BJ (cell line): Measurements from ENCODE around the gene RPS10. TPM values are rescaled to one million over a fixed set of nuclear protein-coding genes. Genes with fewer than 3 reads are reported as not detected.

Experiments
- CTCF ChIA-PET: fragments of 350-600 bp; formaldehyde crosslinking; extraction: SDS; loops from one replicate; lab custom pipeline; 2021; ENCODE audit warnings: antibody characterized with exemption, inconsistent platforms; lab: Yijun Ruan, JAX
- POLR2A ChIA-PET: fragments of 300-600 bp; sonication (Branson Sonifier 250); formaldehyde crosslinking; extraction: SDS; loops from one replicate; lab custom pipeline; 2021; ENCODE audit warnings: antibody characterized with exemption; lab: Charles Lee
- DNase-seq: peaks from one replicate; pipeline ENCODE4 v3.0.0-alpha.2; 2011; ENCODE audit warnings: low read depth
- H3K27me3 ChIP-seq: 2 replicates; pipeline ENCODE4 v1.6.0; 2011; ENCODE audit warnings: low read length; ENCODE audit not compliant: control insufficient read depth, insufficient read depth
- H3K36me3 ChIP-seq: 2 replicates; pipeline ENCODE4 v1.5.1; 2011; ENCODE audit warnings: low read length; ENCODE audit not compliant: control insufficient read depth, insufficient read depth
- H3K4me3 ChIP-seq: 2 replicates; pipeline ENCODE4 v1.5.1; 2011; ENCODE audit warnings: low read depth, mild to moderate bottlenecking, control low read depth, low read length
- polyA plus RNA-seq: library from polyadenylated mRNA; depleted of rRNA; stranded (reverse); fragments of >200 nt; gene quantifications from 2 replicates; pipeline ENCODE4 v1.2.3, GENCODE V29; 2011
- TF ChIP-seq, protein P1 (sequence below): IDR thresholded peaks from 2 replicates; pipeline ENCODE4 v1.5.1; 2011; ENCODE audit warnings: low read depth, mild to moderate bottlenecking, control low read depth, inconsistent platforms, low read length, moderate library complexity; ENCODE audit not compliant: insufficient read depth

Gene RPS10
- polyA plus RNA-seq, 1 experiment, result 3,048 TPM

DNA sequence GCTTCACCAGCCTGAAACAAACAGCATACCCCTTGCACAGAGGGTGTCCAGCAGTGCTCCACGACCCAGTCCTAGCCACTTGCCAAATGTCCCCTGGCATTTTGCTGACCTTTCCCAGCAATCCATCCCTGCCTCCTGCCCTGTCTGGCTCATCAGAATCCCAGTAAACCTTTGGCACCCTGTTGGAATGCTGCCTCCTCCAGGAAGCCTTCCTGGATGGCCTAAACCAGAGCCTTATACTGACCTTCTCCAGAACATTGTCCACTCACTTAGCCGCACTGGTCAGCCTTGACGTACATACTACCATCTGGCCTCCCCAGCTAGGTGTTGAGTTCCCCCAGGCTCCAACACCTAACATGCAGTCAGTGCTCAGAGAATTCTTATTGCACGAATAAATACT is 38.0 kb upstream of the RPS10 start:
- DNase-seq, result no peak
- TF ChIP-seq, protein P1, sequence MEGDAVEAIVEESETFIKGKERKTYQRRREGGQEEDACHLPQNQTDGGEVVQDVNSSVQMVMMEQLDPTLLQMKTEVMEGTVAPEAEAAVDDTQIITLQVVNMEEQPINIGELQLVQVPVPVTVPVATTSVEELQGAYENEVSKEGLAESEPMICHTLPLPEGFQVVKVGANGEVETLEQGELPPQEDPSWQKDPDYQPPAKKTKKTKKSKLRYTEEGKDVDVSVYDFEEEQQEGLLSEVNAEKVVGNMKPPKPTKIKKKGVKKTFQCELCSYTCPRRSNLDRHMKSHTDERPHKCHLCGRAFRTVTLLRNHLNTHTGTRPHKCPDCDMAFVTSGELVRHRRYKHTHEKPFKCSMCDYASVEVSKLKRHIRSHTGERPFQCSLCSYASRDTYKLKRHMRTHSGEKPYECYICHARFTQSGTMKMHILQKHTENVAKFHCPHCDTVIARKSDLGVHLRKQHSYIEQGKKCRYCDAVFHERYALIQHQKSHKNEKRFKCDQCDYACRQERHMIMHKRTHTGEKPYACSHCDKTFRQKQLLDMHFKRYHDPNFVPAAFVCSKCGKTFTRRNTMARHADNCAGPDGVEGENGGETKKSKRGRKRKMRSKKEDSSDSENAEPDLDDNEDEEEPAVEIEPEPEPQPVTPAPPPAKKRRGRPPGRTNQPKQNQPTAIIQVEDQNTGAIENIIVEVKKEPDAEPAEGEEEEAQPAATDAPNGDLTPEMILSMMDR, result no peak
- POLR2A ChIA-PET, result no interaction called here
- H3K36me3 ChIP-seq, result no peaks in the 10 kb centered on the region
- CTCF ChIA-PET, result no interaction called here
- peaks cover 4% of the 10 kb centered on the region for H3K27me3 ChIP-seq
- no peak overlapping the region for H3K4me3 ChIP-seq

DNA sequence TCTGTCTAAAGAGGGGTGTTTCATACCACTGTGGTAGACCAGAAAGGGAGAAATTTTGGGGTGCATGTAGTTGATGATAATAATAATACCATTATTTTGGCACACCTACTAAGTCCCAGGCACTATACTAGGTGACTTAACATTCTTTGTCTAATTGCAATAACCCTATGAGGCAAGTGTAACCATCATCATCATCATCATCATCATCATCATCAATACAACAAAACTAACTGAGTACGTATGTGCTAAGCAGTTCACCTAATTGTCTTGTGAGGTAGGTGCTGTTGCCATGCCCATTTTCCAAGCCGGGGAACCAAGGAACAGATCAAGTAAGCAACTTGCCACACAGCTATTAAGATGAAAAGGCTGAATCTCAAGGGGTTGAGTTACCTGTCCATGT is 37.4 kb upstream of the RPS10 start:
- peaks cover 4% of the 10 kb centered on the region for H3K27me3 ChIP-seq
- no peak for DNase-seq
- ChIA-PET POLR2A (no interaction called here), CTCF (interaction anchor here (0.7 to 0.9 kb wide), 2 partner anchors 141 to 198 kb away, joined by 3 read pairs; no protein-coding TSS in a partner anchor)
- TF ChIP-seq, protein P1, result no peak
- H3K4me3 ChIP-seq, result no peak overlapping the region
- no peaks in the 10 kb centered on the region for H3K36me3 ChIP-seq

DNA sequence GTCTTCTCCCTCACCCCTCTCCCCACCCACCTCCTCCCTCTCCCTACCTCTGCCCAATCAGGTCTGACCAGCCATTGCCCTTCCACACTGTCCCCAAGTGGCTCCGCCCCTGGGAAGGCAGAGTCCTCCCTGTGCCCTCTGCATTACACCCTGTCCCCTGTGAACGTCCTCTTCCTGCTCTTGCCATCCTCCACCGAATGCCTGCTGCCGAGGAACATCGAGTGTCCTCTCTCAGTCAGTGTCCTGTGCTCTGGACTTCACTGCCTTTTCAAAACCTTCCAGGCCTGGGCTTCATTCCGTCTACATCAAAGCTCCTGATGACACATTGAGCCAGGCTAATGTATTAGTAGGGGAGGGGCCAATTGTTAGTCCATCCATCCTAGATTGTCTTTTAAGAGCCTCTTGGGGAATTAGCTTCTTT is 36.7 kb upstream of the RPS10 start:
- ChIA-PET CTCF (interaction anchor here (0.7 to 0.9 kb wide), 4 partner anchors 13 to 197 kb away, joined by 3 to 5 read pairs (median 4); no protein-coding TSS in a partner anchor), POLR2A (no interaction called here)
- TF ChIP-seq, protein P1, result no peak
- Histone ChIP-seq H3K27me3 (peaks cover 4% of the 10 kb centered on the region), H3K36me3 (no peaks in the 10 kb centered on the region), H3K4me3 (no peak overlapping the region)
- no peak for DNase-seq

DNA sequence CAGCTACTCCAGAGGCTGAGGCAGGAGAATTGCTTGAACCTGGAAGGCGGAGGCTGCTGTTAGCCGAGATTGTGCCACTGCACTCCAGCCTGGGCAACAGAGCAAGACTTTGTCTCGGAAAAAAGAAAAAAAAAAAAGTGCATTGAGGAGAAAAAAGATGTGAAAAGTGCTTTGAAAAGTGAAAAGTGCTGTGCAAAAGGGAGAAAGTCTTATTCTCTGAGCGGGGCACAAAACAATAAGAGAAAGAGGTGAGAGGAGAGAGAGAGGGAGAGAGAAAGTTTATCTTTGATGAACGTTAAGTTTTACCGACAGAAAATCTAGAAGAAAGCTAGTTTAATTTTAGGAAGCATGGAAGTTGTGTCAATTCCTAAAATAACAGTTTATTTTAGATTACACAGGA is 36.1 kb upstream of the RPS10 start:
- Histone ChIP-seq H3K27me3 (peaks cover 4% of the 10 kb centered on the region), H3K4me3 (no peak overlapping the region), H3K36me3 (no peaks in the 10 kb centered on the region)
- TF ChIP-seq, protein P1, result no peak
- ChIA-PET POLR2A (no interaction called here), CTCF (interaction anchor here (0.7 to 2.9 kb wide), 3 partner anchors 13 to 147 kb away, joined by 4 to 22 read pairs (median 5); no protein-coding TSS in a partner anchor)
- DNase-seq, result no peak

DNA sequence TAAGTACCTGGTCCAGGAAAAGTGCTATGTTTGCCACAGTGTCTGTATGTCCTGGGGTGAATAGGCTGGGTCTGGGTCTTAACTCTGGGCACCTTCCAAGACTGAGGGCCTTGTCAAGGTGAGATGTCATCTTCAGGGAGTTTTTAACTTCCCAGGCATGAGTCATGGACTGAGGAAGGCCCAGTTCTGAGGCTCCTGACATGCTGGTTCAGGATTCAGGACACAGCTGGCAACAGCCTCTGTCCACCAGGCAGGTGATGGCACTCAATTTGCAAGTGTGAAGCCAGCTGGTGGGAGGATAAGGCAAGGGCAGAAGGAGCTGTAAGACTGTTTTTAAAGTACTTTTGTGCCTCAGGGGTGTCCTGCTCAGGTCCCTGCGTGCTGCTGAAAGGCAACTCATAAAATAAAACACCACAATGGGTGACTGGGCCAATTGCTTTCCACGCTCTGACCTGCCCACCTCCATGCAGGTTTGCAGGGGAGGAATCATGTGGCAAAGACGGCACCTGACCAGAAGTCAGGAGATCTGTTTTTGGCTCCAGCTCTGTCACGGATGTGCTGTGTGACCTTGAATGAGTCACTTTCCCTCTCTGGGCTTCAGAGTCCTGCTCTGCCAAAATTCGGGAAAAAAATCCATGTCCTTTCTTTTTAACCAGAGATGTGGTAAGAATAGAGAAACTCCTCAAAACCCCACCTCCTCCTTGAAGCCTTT is 35.1 kb upstream of the RPS10 start:
- H3K36me3 ChIP-seq, result no peaks in the 10 kb centered on the region
- H3K4me3 ChIP-seq, result no peak overlapping the region
- no peak for DNase-seq
- ChIA-PET POLR2A (interaction anchor here (0.7 kb wide), 1 partner anchor 1036 kb away, joined by 4 read pairs; the partner anchor contains the start of gene TEAD3), CTCF (interaction anchor here (0.6 to 3.2 kb wide), 11 partner anchors 11 to 359 kb away, joined by 3 to 22 read pairs (median 3); no protein-coding TSS in a partner anchor)
- TF ChIP-seq, protein P1, result no peak
- peaks cover 4% of the 10 kb centered on the region for H3K27me3 ChIP-seq
